Stimulated activated naive CD8-positive, alpha-beta T cell treated with anti-CD3 and anti-CD28 coated beads, Interleukin-15, Interleukin-2, amounts not matched to agents 100 ng/mL and 50 ng/mL, for 24 hours (primary cell): ENCODE data around the gene IRX1.

ENCODE experiments used
- H3K27ac Mint-ChIP-seq: one replicate; pipeline ENCODE4 v1.8.0; 2021; ENCODE audit warnings: mild to moderate bottlenecking, mixed read lengths
- H3K27me3 Mint-ChIP-seq: one replicate; pipeline ENCODE4 v1.8.0; 2021; ENCODE audit warnings: mixed read lengths
- H3K36me3 Mint-ChIP-seq: one replicate; pipeline ENCODE4 v1.8.0; 2021; ENCODE audit warnings: low read depth, mixed read lengths
- H3K4me1 Mint-ChIP-seq: one replicate; pipeline ENCODE4 v1.8.0; 2021; ENCODE audit warnings: low read depth, mixed read lengths
- H3K4me3 Mint-ChIP-seq: one replicate; pipeline ENCODE4 v1.8.0; 2021; ENCODE audit warnings: mild to moderate bottlenecking, mixed read lengths
- H3K9me3 Mint-ChIP-seq: one replicate; pipeline ENCODE4 v1.8.0; 2021; ENCODE audit warnings: mixed read lengths

IRX1 gene

DNA sequence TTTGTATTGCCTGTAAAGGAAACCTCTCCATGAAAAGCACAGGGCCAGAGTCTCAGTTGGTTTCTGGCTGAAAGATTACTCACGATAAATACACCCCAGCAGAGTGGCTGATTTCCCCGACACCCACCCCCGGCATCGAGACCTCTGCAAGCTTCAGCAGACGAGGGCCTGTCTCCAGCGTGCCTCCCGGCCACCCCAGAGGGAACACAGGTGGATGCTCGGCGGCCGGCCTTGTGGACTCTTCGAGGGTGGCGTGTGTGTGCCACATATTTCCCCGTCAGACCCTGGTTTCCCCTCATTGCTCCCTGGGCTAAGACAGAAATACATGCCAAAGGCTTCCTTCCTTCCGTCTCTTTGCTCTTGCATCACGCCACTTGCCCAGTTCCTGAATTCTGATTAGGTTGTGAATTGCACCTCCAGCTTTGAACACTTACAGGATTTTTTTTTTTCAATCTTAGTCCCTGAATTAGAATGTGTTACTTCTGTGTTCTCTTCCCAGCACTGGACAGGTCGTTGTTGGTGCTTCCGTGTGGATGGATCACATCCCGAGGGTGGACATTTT, 13.6 kb downstream of the IRX1 start:
- H3K9me3 Mint-ChIP-seq: no peaks in the 10 kb centered on the region
- H3K27me3 Mint-ChIP-seq: peaks cover 36% of the 10 kb centered on the region
- H3K4me1 Mint-ChIP-seq: no peaks in the 10 kb centered on the region
- no peaks in the 10 kb centered on the region for H3K36me3 Mint-ChIP-seq
- no peak overlapping the region for H3K27ac Mint-ChIP-seq
- no peak overlapping the region for H3K4me3 Mint-ChIP-seq

DNA sequence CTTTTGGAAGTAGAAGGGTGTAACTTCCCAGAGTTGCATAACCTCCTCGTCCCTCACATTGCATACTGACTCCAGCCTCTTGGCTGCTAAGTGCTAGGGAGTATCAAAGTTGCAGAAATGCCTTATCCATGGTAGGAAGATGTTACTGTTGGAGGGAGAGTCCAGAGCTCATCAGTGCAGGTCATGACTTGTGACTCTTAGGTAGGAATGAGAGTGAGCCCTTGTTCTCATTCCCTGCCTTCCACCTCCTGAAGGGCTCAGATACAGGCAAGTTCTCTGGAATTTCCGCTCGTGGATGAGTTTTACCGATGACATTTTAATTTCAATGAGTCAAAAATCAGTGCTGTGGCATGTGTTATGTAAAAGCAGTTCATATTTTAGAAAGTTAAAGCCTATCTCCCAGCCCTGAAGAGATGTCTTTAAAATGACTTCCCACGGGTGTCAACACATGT, 17.0 kb downstream of the IRX1 start:
- H3K9me3 Mint-ChIP-seq: no peaks in the 10 kb centered on the region
- H3K36me3 Mint-ChIP-seq: no peaks in the 10 kb centered on the region
- peaks cover 20% of the 10 kb centered on the region for H3K27me3 Mint-ChIP-seq
- no peaks in the 10 kb centered on the region for H3K4me1 Mint-ChIP-seq
- no peak overlapping the region for H3K27ac Mint-ChIP-seq
- no peak overlapping the region for H3K4me3 Mint-ChIP-seq

DNA sequence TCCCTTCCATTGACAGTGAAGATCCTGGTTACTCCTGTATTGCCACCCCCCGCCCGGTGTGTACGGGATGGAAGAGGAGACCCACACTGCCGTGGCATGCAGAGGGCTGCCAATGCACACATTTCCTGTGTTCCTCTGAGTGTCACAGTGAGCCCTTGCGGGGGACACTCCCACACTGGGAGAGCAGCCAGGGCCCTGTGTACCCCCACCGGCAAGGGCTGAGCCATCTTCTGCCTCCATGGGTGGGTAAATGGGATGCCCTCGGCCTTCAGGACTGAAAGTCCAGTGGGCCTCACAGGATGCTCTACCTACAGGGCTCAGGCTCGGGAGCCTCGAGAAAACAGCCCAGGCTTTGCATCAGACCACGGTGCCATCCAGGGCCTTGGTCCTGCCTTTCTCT, 18.1 kb downstream of the IRX1 start:
- no peaks in the 10 kb centered on the region for H3K36me3 Mint-ChIP-seq
- peaks cover 10% of the 10 kb centered on the region for H3K27me3 Mint-ChIP-seq
- H3K4me1 Mint-ChIP-seq: no peaks in the 10 kb centered on the region
- H3K9me3 Mint-ChIP-seq: no peaks in the 10 kb centered on the region
- no peak overlapping the region for H3K27ac Mint-ChIP-seq
- no peak overlapping the region for H3K4me3 Mint-ChIP-seq

DNA sequence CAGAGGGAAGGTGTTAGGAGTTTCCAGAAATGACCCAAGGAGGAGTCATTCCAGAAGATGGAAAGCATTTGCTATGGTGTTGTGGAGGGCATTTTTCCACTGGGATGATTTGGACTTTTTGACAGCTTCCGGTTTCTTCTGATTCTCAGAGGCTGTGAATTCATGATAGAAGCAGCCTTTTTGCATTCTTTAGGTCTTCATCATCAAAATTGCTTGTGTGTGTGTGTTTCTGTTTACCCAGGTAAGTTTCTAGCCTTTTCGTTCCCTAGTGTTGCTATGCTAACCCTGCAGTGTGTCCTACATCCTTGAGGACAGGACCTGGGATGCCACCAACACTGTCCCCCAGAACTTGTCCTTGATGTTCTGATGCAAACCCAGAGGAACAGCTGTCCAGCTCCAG, 19.6 kb downstream of the IRX1 start:
- H3K27me3 Mint-ChIP-seq: no peaks in the 10 kb centered on the region
- H3K4me3 Mint-ChIP-seq: no peak overlapping the region
- H3K27ac Mint-ChIP-seq: no peak overlapping the region
- no peaks in the 10 kb centered on the region for H3K9me3 Mint-ChIP-seq
- no peaks in the 10 kb centered on the region for H3K4me1 Mint-ChIP-seq
- no peaks in the 10 kb centered on the region for H3K36me3 Mint-ChIP-seq

DNA sequence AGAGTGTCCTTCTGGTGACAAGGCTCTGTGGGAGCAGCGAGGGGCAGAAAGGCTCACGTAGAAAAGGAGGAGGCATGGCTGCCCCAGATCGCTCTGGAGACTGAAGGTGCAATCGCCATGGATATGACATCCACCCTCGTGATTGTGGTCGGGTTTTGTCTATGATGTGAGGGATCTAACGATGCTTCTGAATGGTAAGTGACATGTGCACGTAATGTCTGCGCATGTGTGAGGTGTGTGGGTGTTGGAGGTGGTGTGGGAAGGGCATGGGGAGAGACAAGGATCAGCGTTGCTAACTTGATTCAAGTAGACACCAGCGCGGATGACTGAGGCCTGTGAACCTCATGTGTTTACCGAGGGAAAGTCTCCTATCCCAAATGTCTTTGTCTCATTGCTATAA, 20.2 kb downstream of the IRX1 start:
- Mint-ChIP-seq H3K4me1 (no peaks in the 10 kb centered on the region), H3K9me3 (no peaks in the 10 kb centered on the region), H3K4me3 (no peak overlapping the region), H3K27ac (no peak overlapping the region), H3K27me3 (no peaks in the 10 kb centered on the region), H3K36me3 (no peaks in the 10 kb centered on the region)

DNA sequence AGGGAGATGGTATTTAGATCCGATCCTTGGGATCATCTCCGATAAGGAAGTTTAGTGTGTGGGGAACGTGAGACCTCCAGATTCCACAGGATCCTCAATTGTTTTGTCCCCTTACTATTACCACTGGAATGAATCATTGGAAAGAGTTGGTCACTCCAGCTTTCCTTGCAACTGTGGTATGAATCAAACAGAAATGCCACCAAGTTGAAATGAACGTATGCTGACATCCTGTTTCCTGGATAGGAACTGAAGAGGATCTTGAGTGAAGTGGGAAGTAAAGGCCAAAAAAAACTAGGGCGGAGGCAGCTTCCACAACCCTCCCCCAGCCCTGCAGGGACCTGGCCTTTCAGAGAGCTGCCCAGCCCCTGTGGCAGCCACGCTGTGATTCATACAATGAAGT, 23.9 kb downstream of the IRX1 start:
- no peaks in the 10 kb centered on the region for H3K27me3 Mint-ChIP-seq

DNA sequence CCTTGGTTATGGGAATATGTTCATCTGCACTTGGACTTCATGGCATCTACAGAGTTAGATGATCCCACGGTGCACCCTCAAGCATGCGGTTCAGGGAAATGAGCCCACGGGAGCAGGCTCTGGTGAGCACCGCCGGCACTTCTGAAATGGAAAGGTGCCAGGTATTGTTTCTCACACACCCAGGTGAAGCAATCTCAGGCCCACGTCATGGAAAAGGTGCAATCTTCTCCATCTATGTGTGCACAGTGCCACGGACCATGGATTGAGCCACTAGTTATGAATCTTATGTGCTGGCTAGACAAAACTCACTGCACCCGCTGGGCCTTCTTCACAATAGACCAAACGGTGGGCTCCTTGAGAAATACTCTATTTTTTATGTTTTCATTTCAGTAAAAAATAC, 27.3 kb downstream of the IRX1 start:
- Mint-ChIP-seq H3K27ac (no peak overlapping the region), H3K4me3 (no peak overlapping the region), H3K9me3 (peaks cover 8% of the 10 kb centered on the region), H3K27me3 (no peaks in the 10 kb centered on the region), H3K36me3 (no peaks in the 10 kb centered on the region), H3K4me1 (no peaks in the 10 kb centered on the region)

More for the DNA sequence above, 23.9 kb downstream of the IRX1 start:
- H3K9me3 Mint-ChIP-seq: no peaks in the 10 kb centered on the region
- H3K4me1 Mint-ChIP-seq: no peaks in the 10 kb centered on the region
- no peaks in the 10 kb centered on the region for H3K36me3 Mint-ChIP-seq
- H3K4me3 Mint-ChIP-seq: no peak overlapping the region
- no peak overlapping the region for H3K27ac Mint-ChIP-seq

DNA sequence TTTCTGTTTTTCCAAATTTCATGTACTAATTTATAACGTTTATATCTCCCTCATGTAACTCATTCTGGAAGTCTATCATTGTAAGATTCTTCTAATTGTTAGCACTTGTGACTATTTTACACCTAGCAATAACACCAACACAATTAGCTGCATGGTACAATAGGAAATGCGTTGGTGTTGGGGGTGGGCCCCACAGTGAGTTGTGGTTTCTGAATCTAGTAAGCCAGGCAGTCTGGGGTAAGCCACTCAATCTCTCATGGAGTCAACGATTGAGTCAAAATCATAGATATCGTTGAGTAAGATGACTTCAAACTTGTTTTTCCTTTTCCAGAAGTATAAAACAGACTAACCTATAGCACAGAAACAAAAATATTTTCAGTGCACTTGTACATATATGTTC, 30.0 kb downstream of the IRX1 start:
- no peaks in the 10 kb centered on the region for H3K4me1 Mint-ChIP-seq
- H3K9me3 Mint-ChIP-seq: peaks cover 9% of the 10 kb centered on the region
- no peak overlapping the region for H3K27ac Mint-ChIP-seq
- H3K4me3 Mint-ChIP-seq: no peak overlapping the region
- H3K27me3 Mint-ChIP-seq: no peaks in the 10 kb centered on the region
- H3K36me3 Mint-ChIP-seq: no peaks in the 10 kb centered on the region

DNA sequence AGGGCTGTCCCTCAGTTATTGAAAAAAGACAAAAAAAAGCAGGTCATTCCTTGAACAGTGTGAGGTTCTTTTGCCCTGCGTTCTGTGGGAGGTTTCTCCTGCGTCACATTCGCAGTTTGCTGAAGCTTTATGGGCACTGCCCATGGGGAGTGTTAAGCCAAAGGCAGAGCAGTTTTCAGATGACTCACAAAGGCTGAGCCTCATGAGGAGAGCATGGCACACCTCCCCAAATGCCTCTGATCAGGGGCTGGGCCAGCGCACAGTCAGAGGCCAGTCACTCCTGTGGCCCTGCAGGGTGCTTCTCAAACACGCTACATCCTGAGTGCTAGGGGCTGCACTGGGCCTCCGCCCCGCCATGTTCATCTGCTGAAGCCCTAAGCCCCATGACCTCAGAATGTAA, 38.4 kb downstream of the IRX1 start:
- no peak overlapping the region for H3K4me3 Mint-ChIP-seq
- H3K27ac Mint-ChIP-seq: no peak overlapping the region
- peaks cover 5% of the 10 kb centered on the region for H3K9me3 Mint-ChIP-seq
- H3K4me1 Mint-ChIP-seq: no peaks in the 10 kb centered on the region
- no peaks in the 10 kb centered on the region for H3K27me3 Mint-ChIP-seq
- H3K36me3 Mint-ChIP-seq: no peaks in the 10 kb centered on the region

DNA sequence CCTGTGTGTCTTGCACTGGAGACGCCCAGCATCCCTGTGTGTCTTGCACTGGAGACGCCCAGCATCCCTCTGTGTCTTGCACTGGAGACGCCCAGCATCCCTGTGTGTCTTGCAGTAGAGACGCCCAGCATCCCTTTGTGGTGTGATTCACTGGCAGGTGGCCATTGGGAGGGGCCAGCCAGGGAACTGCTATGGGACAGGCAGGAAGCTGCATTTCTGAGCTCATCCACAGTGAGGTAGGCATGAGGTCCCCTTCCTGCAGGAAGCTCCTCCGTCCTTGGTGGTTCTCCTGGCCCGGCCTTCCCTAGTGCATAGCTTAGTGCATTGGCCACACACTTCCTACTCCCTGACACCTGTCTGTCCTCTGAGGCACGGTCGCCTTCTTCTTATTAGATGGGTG, 43.5 kb downstream of the IRX1 start:
- Mint-ChIP-seq H3K27me3 (no peaks in the 10 kb centered on the region), H3K4me3 (no peak overlapping the region), H3K36me3 (no peaks in the 10 kb centered on the region), H3K27ac (no peak overlapping the region), H3K9me3 (peaks cover 4% of the 10 kb centered on the region), H3K4me1 (no peaks in the 10 kb centered on the region)

DNA sequence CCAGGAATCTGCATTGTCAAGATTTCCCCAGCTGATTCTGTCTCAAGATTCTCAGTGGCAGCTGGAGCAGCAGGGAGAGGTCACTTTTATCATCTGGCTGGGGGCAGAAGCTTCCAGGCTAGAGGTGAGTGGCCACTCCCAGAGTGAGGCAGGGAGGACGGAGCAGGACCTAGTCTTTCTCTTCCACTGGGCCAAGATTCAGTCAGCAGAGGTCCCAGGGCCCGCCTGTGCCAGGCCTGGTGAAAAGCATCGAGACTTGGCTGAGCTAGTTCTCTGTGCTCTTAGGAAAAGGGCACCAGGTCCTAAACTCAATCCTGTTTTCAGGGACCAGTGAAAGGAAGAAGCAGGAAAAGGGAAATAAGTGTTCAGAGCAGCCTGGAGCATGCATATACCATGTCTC, 46.6 kb downstream of the IRX1 start:
- H3K27ac Mint-ChIP-seq: no peak overlapping the region
- H3K4me1 Mint-ChIP-seq: no peaks in the 10 kb centered on the region
- H3K4me3 Mint-ChIP-seq: no peak overlapping the region
- no peaks in the 10 kb centered on the region for H3K27me3 Mint-ChIP-seq
- H3K9me3 Mint-ChIP-seq: peaks cover 4% of the 10 kb centered on the region
- no peaks in the 10 kb centered on the region for H3K36me3 Mint-ChIP-seq

DNA sequence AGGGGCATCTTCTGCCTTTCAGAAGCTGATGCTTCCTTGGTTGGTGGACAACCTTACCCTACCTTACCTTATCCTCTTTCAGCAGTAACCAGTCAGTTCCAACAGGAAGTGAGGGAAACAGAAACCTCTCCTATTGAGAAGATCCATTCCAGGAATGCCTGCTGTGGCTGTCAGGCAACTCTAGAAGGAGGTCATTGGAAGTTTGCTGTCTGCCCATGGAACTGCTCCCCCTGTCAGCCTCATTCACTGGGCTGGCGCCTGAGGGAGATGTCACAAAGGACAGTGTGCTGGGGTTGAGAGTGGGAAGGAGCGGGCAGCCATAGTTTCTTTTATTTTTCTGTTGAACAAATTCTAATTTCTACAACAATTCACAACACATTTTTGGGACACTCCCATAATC, 54.7 kb downstream of the IRX1 start:
- Mint-ChIP-seq H3K27me3 (no peaks in the 10 kb centered on the region), H3K4me3 (no peak overlapping the region), H3K4me1 (no peaks in the 10 kb centered on the region), H3K9me3 (no peaks in the 10 kb centered on the region), H3K36me3 (no peaks in the 10 kb centered on the region), H3K27ac (no peak overlapping the region)

DNA sequence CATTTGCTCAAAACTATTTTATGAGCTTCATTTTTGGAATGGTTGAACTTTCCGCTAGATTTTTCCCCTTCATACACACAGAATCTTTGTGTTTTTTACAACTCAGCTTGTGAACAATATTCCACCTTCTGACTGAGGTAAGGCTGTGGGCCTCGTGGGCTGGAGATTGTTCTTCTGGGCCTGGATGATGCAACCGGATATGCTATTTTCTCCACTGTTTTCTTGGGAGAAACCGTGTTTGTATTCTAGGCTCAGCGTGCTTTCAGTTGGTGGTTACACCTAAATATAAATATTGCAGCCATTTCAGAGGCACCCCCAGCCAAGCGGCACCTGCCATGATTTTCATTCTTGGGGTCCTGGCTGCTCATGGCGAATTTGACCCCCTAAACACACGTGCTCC, 55.2 kb downstream of the IRX1 start:
- Mint-ChIP-seq H3K9me3 (no peaks in the 10 kb centered on the region), H3K4me1 (no peaks in the 10 kb centered on the region), H3K27me3 (no peaks in the 10 kb centered on the region), H3K4me3 (no peak overlapping the region), H3K27ac (no peak overlapping the region), H3K36me3 (no peaks in the 10 kb centered on the region)
